ENCODE results near the gene TBATA. TPM values are rescaled to one million over a fixed set of nuclear protein-coding genes. Genes with fewer than 3 reads are reported as not detected.

TBATA gene
- total and polyA plus RNA-seq, 2 of the 8 experiments (the other 6 are each of a cell fraction or from before 2014, with no cell fraction given): not detected

DNA sequence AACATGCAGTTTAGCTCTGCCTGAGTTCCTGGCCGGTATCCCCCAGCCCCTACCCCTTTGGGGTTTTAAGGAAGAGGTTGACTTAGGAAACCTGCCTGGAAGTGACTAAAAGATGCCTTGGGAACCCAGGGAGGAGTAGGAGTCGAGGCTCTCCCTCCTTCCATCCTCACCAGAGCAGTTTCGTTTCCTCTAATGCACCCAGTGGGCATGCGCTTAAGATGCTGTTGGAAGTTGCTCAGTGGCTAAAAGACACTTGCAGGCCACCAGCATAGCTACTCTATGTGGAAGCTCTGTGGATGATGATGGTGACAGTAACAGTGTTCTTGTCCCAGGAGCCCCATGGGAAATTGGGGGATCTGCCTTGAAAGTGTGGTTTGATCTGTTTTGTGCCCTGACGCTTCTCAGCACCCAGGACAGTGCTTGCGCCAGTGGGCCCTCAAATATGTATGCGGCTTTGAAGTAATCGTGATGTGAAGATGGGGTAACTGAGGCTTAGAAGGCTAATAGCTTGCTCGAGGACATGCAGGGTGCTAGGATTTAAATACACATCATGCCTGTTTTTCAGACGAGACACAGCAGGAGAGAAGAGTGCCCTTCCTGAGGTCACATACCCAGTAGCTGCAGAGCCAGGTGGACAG is 32.0 kb downstream of the TBATA start (continued):
- TF ChIP-seq JUND (IDR thresholded peaks at IDR 0.05; ENCODE audit: low read length) (no peak), SIX5 (IDR thresholded peaks at IDR 0.05; ENCODE audit: low read depth, low read length) (no peak), GTF2F1 (IDR thresholded peaks at IDR 0.05; ENCODE audit: borderline replicate concordance, low read depth, low read length) (no peak), HDAC2 (IDR thresholded peaks at IDR 0.05; ENCODE audit: borderline replicate concordance in 1 of 2, low read depth in 2 of 2, low read length in 2 of 2) (no peak), BACH1 (IDR thresholded peaks at IDR 0.05; ENCODE audit: low read length) (no peak)

Measured in H1 (cell line).